CD1c-positive myeloid dendritic cell (primary cell): ENCODE results near the gene RBX1.
"Not testable (repeated sequence)": the region's sequence is repeated elsewhere in the genome, so short reads cannot be mapped to it uniquely, and the experiment has no call there.

Experiments used
- DNase-seq: peaks from one replicate; pipeline ENCODE4 v3.0.0-alpha.2; 2016; ENCODE audit errors: extremely low spot score

The RBX1 gene

DNA sequence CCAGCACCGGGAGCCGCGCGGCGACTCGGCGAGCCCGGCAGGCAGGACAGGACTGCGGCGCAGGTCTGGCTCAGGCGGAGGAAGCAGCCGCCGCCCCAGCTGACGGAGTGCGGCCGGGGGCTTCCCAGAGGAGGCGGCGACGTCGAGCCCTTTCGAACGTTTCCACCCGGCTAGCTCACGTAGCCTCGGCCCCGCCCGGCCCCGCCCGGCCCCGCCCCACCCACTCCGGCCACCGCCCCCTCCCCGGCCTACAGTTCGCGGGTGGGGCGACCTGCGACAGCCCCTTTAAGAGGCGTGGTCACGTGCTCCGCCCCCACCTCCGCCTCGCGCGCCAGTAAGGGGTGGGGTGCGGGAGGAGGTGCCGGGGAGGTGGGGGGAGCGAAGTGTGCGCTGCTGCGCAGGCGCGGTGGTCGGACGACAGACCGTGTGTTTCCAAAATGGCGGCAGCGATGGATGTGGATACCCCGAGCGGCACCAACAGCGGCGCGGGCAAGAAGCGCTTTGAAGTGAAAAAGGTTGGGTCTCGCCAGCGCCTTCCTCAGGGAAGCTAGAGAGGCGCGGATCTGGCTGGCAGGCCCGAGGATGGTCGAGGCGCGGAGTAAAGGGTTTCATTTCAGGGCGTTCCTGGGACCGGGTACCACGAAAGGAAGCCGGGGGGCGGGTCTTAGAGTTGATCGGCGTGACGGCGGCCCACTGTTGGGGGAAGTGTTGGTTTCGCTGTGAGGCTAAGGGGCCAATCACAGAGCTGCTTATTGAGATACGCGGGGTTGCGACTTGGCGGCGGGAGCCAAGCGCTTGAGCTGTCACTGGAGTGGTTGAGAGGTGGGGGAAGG is at the start of gene RBX1:
Gene RBX1, plus strand, starts transcription at position 417 of the 833 bp plus-strand sequence. Its CDS starts 21 bp downstream, at position 438.
- peak; percentile 99 for DNase-seq

DNA sequence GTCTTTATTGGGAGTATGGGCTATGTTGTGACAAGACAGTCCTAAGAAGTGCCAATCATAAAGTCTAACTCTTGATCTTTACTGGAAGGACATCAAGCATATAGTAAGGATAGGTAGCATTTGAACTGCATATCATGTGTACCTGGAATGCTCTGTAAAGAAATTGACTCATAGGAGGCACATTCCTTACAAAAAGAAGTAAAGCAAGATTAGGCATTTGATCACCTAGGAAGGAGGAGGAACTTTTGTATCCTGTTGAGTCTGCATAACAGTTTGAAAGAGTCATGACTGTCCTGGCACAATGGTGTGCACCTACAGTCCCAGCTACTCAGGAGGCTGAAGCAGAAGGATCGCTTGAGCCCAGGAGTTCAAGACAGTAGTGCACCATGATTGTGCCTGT is 47.1 kb upstream of the RBX1 start:
- DNase-seq, result no peak

DNA sequence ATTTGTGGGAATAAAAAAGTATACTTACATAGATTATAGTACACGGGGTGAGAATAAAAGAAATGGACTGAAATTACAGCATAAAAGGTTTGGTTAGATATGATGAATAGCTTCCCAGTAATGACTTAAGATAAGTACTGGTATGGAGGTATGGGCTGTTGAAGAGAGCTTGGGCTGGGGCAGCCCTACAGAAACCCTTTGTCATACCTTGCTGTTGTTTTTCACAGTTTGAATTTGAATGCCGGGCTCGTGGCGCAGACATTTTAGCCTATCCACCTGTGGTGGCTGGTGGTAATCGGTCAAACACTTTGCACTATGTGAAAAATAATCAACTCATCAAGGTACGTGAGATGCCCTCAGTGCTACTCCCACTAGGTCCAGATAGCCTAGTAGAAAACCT is 42.3 kb upstream of the RBX1 start:
- DNase-seq, result no peak

GRCh38 chr22:40911772-40912171 is 39.4 kb upstream of the RBX1 start:
- no peak for DNase-seq

DNA sequence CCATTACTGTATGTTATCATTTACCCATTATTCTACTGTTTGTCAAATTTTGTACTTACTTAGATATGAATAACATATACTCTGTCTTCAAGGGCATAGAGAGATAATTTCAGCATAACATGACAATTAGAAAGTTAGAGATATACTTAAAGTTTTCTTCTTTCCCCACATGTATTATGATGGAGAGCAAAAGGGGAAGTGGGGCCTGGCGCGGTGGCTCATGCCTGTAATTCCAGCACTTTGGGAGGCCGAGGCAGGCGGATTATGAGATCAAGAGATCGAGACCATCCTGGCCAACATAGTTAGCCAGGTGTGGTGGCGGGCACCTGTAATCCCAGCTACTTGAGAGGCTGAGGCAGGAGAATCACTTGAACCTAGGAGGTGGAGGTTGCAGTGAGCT is 38.2 kb upstream of the RBX1 start:
- not testable (repeated sequence) for DNase-seq

DNA sequence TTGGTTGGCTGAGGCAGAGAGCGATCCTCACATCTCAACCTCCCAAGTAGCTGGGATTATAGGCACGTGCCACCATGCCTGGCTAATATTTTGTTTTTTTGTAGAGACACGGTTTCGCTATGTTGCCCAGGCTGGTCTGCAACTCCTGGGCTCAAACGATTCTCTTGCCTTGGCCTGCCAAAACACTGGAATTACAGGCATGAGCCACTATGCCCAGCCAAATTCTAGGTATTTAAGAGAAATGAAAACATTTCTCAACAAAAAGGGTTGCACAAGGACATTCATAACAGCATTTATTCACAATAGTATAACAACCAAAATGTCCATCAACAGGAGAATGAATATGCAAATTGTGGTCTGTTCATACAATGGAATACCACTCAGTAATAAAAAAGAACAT is 31.7 kb upstream of the RBX1 start:
- DNase-seq, result no peak

GRCh38 chr22:40920526-40920925 is 30.7 kb upstream of the RBX1 start:
- no peak for DNase-seq

- DNase-seq, result peak; percentile 81
These were observed 28.5 kb upstream of the RBX1 start for GRCh38 chr22:40922484-40923303.

DNA sequence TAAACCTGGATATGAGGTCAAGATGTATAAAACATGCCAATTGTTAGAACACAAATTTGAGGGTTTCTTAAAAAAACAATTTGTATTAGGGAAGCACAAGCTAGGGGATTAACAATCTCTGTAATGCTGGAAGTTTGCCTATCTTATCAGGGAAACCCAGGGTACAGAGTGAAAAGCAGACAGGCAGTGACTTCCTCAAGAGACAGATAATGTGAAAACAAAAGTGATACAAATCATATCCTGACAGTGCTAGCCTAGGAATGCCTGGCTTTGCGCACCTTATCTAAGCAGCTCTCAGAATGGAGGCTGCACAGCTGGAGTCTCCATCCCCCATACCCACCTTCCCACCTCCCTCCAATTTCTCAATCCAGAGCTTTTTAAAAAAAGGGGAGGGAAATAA is 22.5 kb upstream of the RBX1 start:
- no peak for DNase-seq

DNA sequence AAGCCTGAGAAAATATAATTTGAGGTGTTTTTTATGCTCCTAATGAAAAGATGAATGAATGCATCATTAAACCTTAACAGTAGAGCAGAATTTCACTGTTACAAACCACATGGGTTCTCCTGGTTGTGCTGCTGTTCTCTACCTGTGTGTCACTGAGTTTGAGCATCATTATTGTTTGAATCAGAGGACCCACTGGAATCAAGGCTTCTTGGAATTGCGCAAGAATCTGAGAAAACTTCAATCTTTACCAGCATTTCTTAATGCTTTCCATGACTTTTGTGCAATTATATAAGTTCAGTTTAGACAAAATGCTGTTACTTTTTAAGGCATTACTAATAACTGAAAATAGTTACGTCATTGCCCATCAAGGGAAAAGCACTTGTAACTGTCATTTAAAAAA is 18.8 kb upstream of the RBX1 start:
- no peak for DNase-seq

GRCh38 chr22:40939202-40939601 is 12.0 kb upstream of the RBX1 start:
- no peak for DNase-seq

- peak; percentile 15 for DNase-seq
These were observed 822 bp downstream of the RBX1 start for GRCh38 chr22:40951795-40952605.

DNA sequence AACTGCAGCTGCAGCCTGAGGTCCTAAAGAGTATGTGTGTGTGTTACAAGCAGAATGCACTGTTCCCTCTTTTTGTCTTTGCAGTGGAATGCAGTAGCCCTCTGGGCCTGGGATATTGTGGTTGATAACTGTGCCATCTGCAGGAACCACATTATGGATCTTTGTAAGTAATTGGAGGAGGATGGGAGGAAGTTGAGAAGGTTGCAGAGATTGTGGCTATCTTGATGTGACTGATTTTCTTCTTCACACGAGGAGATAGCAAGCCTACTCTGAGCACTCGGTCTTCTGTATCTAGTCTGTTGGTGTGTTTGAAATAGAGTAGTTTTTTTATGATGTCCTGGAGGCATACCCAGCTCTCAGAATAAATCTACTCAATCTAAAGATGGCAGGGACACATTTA is 2.3 kb downstream of the RBX1 start:
- no peak for DNase-seq

DNA sequence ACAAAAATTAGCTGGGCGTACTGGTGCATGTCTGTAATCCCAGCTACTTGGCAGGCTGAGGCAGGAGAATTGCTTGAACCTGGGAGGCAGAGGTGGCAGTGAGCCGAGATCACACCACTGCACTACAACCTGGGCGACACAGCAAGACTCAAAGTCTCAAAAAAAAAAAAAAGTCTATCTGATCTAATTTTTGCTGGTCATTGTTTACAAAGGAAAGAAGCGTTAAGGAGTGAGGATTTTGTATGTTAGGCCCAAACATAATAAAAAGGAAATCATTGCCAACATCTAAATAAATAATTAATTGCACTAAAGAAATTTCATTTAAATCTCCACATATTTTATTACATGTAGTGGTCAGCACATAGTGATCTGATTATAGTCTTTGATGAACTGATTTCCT is 2.9 kb downstream of the RBX1 start:
- no peak for DNase-seq

DNA sequence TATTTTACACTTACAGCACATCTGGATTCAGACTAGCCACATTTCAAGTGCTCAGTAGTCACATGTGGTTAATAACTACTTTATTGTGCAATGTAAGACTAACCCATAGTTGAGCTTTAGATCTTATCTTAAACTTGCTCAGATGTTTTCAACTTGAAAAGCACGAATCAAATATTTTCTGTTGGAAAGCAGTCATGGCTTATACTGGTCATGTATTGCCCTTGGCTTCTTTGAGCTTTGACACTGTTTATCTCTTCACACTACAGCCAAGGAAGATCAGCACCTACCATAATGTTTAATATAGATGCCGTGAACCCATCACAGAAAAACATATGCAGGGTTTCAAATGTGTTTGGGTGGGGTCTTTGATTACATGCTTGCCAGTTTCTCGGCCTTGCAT is 4.4 kb downstream of the RBX1 start:
- DNase-seq, result no peak

DNA sequence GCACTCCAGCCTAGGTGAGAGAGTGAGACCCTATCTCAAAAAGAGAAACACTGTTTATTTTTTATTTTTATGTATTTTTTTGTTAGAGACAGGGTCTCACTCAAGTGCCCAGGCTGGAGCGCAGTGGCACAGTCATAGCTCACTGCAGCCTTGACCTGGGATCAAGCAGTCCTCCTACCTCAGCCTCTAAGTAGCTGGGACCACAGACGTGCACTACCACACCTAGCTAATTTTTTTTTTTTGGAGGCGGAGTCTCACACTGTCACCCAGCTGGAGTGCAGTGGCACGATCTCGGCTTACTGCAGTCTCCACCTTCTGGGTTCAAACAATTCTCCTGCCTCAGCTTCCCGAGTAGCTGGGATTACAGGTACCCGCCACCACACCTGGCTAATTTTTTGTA is 6.4 kb downstream of the RBX1 start:
- DNase-seq, result no peak

DNA sequence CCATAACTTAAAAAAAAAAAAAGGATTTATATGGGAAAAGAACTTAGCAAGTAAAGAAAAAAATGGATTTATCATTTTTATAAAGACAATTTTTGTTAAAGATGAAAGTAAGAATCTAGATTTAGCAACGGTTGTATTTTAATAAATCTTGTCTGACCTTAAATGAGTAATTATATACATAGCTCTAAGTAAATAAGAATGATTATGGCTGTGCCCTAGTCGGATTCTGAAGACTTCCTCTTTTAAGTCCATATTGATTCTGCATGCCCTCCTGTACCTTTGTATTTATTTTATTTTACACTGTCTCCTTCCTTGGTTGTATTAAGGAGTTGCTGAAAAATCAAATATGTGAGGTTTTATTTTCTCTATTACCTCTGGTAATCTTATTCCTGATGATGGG is 7.1 kb downstream of the RBX1 start:
- DNase-seq, result no peak

GRCh38 chr22:40960145-40960544 is 9.0 kb downstream of the RBX1 start:
- DNase-seq, result no peak

GRCh38 chr22:40965936-40966725 is 15.0 kb downstream of the RBX1 start:
- DNase-seq, result peak; percentile 46

GRCh38 chr22:40966726-40967085 is 15.5 kb downstream of the RBX1 start:
- DNase-seq, result peak; percentile 87

GRCh38 chr22:40967111-40967760 is 16.1 kb downstream of the RBX1 start:
- peak; percentile 80 for DNase-seq
